Measurements from ENCODE around the gene ARMC2. TPM values are rescaled to one million over a fixed set of nuclear protein-coding genes. Genes with fewer than 3 reads are reported as not detected.

Gene ARMC2
- total and polyA plus RNA-seq, 2 of the 8 experiments (the other 6 are each of a cell fraction or from before 2014, with no cell fraction given): 1.6 to 4.4 TPM

GRCh38 chr6:108799354-108799717, 48.9 kb upstream of the ARMC2 start:
- ChIA-PET POLR2A (ENCODE audit: partially characterized antibody) (no interaction called here), CTCF (ENCODE audit: partially characterized antibody) (interaction anchor here (1.4 kb wide), 1 partner anchor 11 kb away, joined by 3 read pairs; no protein-coding TSS in a partner anchor)
- Histone ChIP-seq H4K8ac (ENCODE audit: extremely low read depth, insufficient read depth, low read length) (no peak overlapping the region), H3K9me3 (ENCODE audit: insufficient read depth in 2 of 2, low read depth in 1 of 2, low read length in 1 of 2) (no peaks in the 10 kb centered on the region), H3K4ac (replicated peaks; ENCODE audit: insufficient read length, low read depth, low read length) (no peak overlapping the region), H3K36me3 (ENCODE audit: control insufficient read depth in 2 of 4, insufficient read depth in 4 of 4, low read length in 3 of 4) (no peaks in the 10 kb centered on the region), H4K91ac (replicated peaks; ENCODE audit: insufficient read length, low read length) (no peak overlapping the region), H3K27ac (ENCODE audit: low read depth, low read length) (no peak overlapping the region), H2BK12ac (ENCODE audit: low read depth, low read length) (no peak overlapping the region), H2BK20ac (ENCODE audit: low read length) (no peak overlapping the region), H3K27me3 (replicated peaks in 1 of 4; ENCODE audit: control insufficient read depth in 3 of 4, extremely low read depth in 1 of 4, insufficient read depth in 3 of 4, low read length in 3 of 4) (no peaks in the 10 kb centered on the region), H3K14ac (ENCODE audit: insufficient read length) (no peak overlapping the region), H3K23ac (ENCODE audit: insufficient read length) (no peak overlapping the region), H3K18ac (ENCODE audit: extremely low read depth, low read length) (no peak overlapping the region), H2BK15ac (ENCODE audit: low read length) (no peak overlapping the region), H3K4me1 (replicated peaks in 1 of 4; ENCODE audit: control insufficient read depth in 3 of 4, insufficient read depth in 4 of 4, low read length in 3 of 4) (peaks cover 0 to 3% (median 0%) of the 10 kb centered on the region in 4 experiments; a peak in 1 of 7 replicates), H3K79me2 (ENCODE audit: control insufficient read depth in 1 of 2, insufficient read depth in 2 of 2, low read length in 2 of 2) (no peaks in the 10 kb centered on the region), H3K9ac (replicated peaks in 1 of 4; ENCODE audit: extremely low read depth in 1 of 4, low read depth in 3 of 4, low read length in 3 of 4) (no peak overlapping the region), H2BK120ac (replicated peaks; ENCODE audit: low read depth, low read length) (no peak overlapping the region), H3K23me2 (ENCODE audit: low read depth, low read length) (no peaks in the 10 kb centered on the region), H2AK5ac (ENCODE audit: low read depth, low read length) (no peak overlapping the region), H3K4me2 (ENCODE audit: insufficient read depth in 1 of 2, low read depth in 2 of 2, low read length in 2 of 2) (no peak overlapping the region), H2AFZ (ENCODE audit: low read length) (no peak overlapping the region), H3K79me1 (ENCODE audit: low read depth, low read length) (no peaks in the 10 kb centered on the region), H3K4me3 (ENCODE audit: extremely low read depth in 1 of 4, insufficient read depth in 2 of 4, low read depth in 3 of 4, low read length in 4 of 4) (no peak overlapping the region), H2BK5ac (ENCODE audit: low read depth, low read length) (no peak overlapping the region), H4K20me1 (replicated peaks in 1 of 2; ENCODE audit: control insufficient read depth in 1 of 2, insufficient read depth in 2 of 2, low read length in 2 of 2) (no peaks in the 10 kb centered on the region), H4K5ac (ENCODE audit: insufficient read length, low read depth, low read length) (no peak overlapping the region), H3K56ac (replicated peaks; ENCODE audit: insufficient read length, low read depth, low read length) (no peak overlapping the region)
- no peak for FAIRE-seq
- 92% methylated on average over 9 of the region's 9 CpGs; no CpG with 5 or more reads in 1 of the 2 experiments for WGBS, 2 experiments (ENCODE audit: extremely low coverage in 1 of 2, insufficient coverage in 1 of 2, insufficient read length in 1 of 2, insufficient replicate concordance in 2 of 2, low coverage in 1 of 2, low lambda C conversion rate in 2 of 2, missing lambda C conversion rate in 1 of 2)
- no peak for DNase-seq (ENCODE audit: low read depth in 1 of 2, low spot score in 2 of 2)
- TF ChIP-seq EGR1 (IDR thresholded peaks at IDR 0.05; ENCODE audit: borderline replicate concordance, low read depth, low read length): no peak
- no peak for TF ChIP-seq EZH2 (IDR thresholded peaks at IDR 0.05; ENCODE audit: low read depth, low read length, severe bottlenecking)
- no peak for TF ChIP-seq JUND (IDR thresholded peaks at IDR 0.05; ENCODE audit: low read length)
- TF ChIP-seq HDAC2 (IDR thresholded peaks at IDR 0.05; ENCODE audit: borderline replicate concordance in 1 of 2, low read depth in 2 of 2, low read length in 2 of 2): no peak
- no peak for TF ChIP-seq TAF7 (optimal IDR thresholded peaks at IDR 0.05; ENCODE audit: borderline replicate concordance, low read depth, low read length)
- TF ChIP-seq RFX5 (IDR thresholded peaks at IDR 0.05; ENCODE audit: borderline replicate concordance, low read depth, low read length): no peak
- no peak for TF ChIP-seq KDM1A (IDR thresholded peaks at IDR 0.05; ENCODE audit: borderline replicate concordance, low read length)
- TF ChIP-seq SP2 (IDR thresholded peaks at IDR 0.05; ENCODE audit: low read length): no peak
- no peak for TF ChIP-seq POLR2A (IDR thresholded peaks at IDR 0.05; ENCODE audit: control extremely low read depth in 1 of 2, low read depth in 2 of 2, low read length in 2 of 2)
- no peak for TF ChIP-seq HDAC6 (IDR thresholded peaks at IDR 0.05; ENCODE audit: low read depth, low read length)

Measured in H1 (cell line).